ENCODE measurements around the gene FCRLB. TPM values are rescaled to one million over a fixed set of nuclear protein-coding genes. Genes with fewer than 3 reads are reported as not detected.
"Not testable (repeated sequence)": the region's sequence is repeated elsewhere in the genome, so short reads cannot be mapped to it uniquely, and the experiment has no call there.

FCRLB gene
- total RNA-seq, 1 donor from 2014 or later, result 0.36 TPM

GRCh38 chr1:161678500-161678899 is 42.8 kb upstream of the FCRLB start:
- Mint-ChIP-seq H3K4me1 (ENCODE audit: unreplicated experiment) (no peaks in the 10 kb centered on the region), H3K4me3 (ENCODE audit: unreplicated experiment) (no peak overlapping the region), H3K9me3 (ENCODE audit: unreplicated experiment) (no peaks in the 10 kb centered on the region), H3K27me3 (ENCODE audit: unreplicated experiment) (no peaks in the 10 kb centered on the region), H3K27ac (ENCODE audit: unreplicated experiment) (no peak overlapping the region), H3K36me3 (ENCODE audit: low read depth, unreplicated experiment) (no peaks in the 10 kb centered on the region)
- no peak for DNase-seq (ENCODE audit: low spot score)
- TF ChIP-seq CTCF (IDR thresholded peaks at IDR 0.05; ENCODE audit: unreplicated experiment), result no peak

- DNase-seq (ENCODE audit: low spot score), result no peak
- no peaks in the 10 kb centered on the region for H3K9me3 Mint-ChIP-seq (ENCODE audit: unreplicated experiment)
These were observed 39.5 kb upstream of the FCRLB start for GRCh38 chr1:161681879-161682278.

GRCh38 chr1:161688946-161689345 is 32.4 kb upstream of the FCRLB start:
- Mint-ChIP-seq H3K4me3 (ENCODE audit: unreplicated experiment) (no peak overlapping the region), H3K4me1 (ENCODE audit: unreplicated experiment) (no peaks in the 10 kb centered on the region), H3K9me3 (ENCODE audit: unreplicated experiment) (no peaks in the 10 kb centered on the region), H3K27ac (ENCODE audit: unreplicated experiment) (no peak overlapping the region), H3K27me3 (ENCODE audit: unreplicated experiment) (no peaks in the 10 kb centered on the region), H3K36me3 (ENCODE audit: low read depth, unreplicated experiment) (no peaks in the 10 kb centered on the region)
- no peak for DNase-seq (ENCODE audit: low spot score)
- TF ChIP-seq CTCF (IDR thresholded peaks at IDR 0.05; ENCODE audit: unreplicated experiment), result no peak

More at GRCh38 chr1:161681879-161682278, 39.5 kb upstream of the FCRLB start:
- Mint-ChIP-seq H3K27me3 (ENCODE audit: unreplicated experiment) (no peaks in the 10 kb centered on the region), H3K4me3 (ENCODE audit: unreplicated experiment) (no peak overlapping the region), H3K27ac (ENCODE audit: unreplicated experiment) (no peak overlapping the region), H3K4me1 (ENCODE audit: unreplicated experiment) (no peaks in the 10 kb centered on the region), H3K36me3 (ENCODE audit: low read depth, unreplicated experiment) (no peaks in the 10 kb centered on the region)
- no peak for TF ChIP-seq CTCF (IDR thresholded peaks at IDR 0.05; ENCODE audit: unreplicated experiment)

- H3K9me3 Mint-ChIP-seq (ENCODE audit: unreplicated experiment), result no peaks in the 10 kb centered on the region
- H3K4me1 Mint-ChIP-seq (ENCODE audit: unreplicated experiment), result no peaks in the 10 kb centered on the region
- no peaks in the 10 kb centered on the region for H3K36me3 Mint-ChIP-seq (ENCODE audit: low read depth, unreplicated experiment)
- H3K27me3 Mint-ChIP-seq (ENCODE audit: unreplicated experiment), result no peaks in the 10 kb centered on the region
- no peak for TF ChIP-seq CTCF (IDR thresholded peaks at IDR 0.05; ENCODE audit: unreplicated experiment)
- no peak for DNase-seq (ENCODE audit: low spot score)
- no peak overlapping the region for H3K4me3 Mint-ChIP-seq (ENCODE audit: unreplicated experiment)
- no peak overlapping the region for H3K27ac Mint-ChIP-seq (ENCODE audit: unreplicated experiment)
These were observed 29.5 kb upstream of the FCRLB start for GRCh38 chr1:161691846-161692245.

- not testable (repeated sequence) for H3K36me3 Mint-ChIP-seq (ENCODE audit: low read depth, unreplicated experiment); DNase-seq (ENCODE audit: low spot score); H3K4me3 Mint-ChIP-seq (ENCODE audit: unreplicated experiment); H3K9me3 Mint-ChIP-seq (ENCODE audit: unreplicated experiment); H3K27ac Mint-ChIP-seq (ENCODE audit: unreplicated experiment); H3K27me3 Mint-ChIP-seq (ENCODE audit: unreplicated experiment); H3K4me1 Mint-ChIP-seq (ENCODE audit: unreplicated experiment)
These were observed 28.2 kb upstream of the FCRLB start for GRCh38 chr1:161693020-161693712.

- not testable (repeated sequence) for H3K4me3 Mint-ChIP-seq (ENCODE audit: unreplicated experiment); DNase-seq (ENCODE audit: low spot score); H3K36me3 Mint-ChIP-seq (ENCODE audit: low read depth, unreplicated experiment); H3K27me3 Mint-ChIP-seq (ENCODE audit: unreplicated experiment); H3K27ac Mint-ChIP-seq (ENCODE audit: unreplicated experiment); H3K9me3 Mint-ChIP-seq (ENCODE audit: unreplicated experiment); H3K4me1 Mint-ChIP-seq (ENCODE audit: unreplicated experiment)
These were observed 23.0 kb upstream of the FCRLB start for GRCh38 chr1:161698302-161698701.
